CD4-positive, alpha-beta T cell treated with Interferon alpha-2 for 1 hour (primary cell): ENCODE results near the gene CGB1.
"Not testable (repeated sequence)": the region's sequence is repeated elsewhere in the genome, so short reads cannot be mapped to it uniquely, and the experiment has no call there.

Experiments
- DNase-seq, 2 donors: peaks; one replicate each; pipeline ENCODE4 v3.0.0-alpha.2; 2020 to 2022

CGB1 gene

DNA sequence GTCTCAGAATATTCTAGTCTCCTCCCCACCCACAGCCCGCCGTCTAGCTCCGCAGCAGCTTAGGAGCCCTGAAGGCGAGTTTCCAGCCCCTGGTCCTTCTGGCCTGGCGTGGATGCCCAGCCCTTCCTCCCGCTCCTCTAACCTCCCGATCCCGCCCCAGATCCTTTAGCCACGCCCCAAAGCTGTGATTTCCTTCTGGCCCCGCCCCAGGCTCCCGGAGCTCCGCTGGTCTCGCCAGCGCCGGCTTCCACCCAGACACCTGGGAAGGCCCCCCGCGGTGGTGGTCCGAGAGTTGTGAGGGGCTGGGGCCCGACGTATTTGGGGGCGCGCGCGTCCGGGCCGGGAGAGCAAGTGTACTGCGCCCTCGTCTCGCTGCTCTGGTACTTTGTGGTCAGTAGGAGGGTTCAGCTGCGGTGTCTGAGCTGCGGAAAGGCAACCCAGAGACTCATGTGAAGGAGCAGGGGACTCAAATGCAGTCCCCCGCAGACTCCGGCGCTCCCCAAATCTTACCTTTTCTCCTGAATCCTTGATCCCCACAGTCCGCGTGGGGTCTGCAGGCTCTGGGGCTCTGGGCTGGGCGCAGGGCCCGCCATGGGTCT, 21.0 kb upstream of the CGB1 start, which contains the start of gene CGB7:
TSS of gene CGB7 (minus strand) at position 114 of the 599 bp plus-strand sequence. CDS start 2,374 bp downstream, outside the sequence.
- peak; percentile 13 to 45 for DNase-seq

DNA sequence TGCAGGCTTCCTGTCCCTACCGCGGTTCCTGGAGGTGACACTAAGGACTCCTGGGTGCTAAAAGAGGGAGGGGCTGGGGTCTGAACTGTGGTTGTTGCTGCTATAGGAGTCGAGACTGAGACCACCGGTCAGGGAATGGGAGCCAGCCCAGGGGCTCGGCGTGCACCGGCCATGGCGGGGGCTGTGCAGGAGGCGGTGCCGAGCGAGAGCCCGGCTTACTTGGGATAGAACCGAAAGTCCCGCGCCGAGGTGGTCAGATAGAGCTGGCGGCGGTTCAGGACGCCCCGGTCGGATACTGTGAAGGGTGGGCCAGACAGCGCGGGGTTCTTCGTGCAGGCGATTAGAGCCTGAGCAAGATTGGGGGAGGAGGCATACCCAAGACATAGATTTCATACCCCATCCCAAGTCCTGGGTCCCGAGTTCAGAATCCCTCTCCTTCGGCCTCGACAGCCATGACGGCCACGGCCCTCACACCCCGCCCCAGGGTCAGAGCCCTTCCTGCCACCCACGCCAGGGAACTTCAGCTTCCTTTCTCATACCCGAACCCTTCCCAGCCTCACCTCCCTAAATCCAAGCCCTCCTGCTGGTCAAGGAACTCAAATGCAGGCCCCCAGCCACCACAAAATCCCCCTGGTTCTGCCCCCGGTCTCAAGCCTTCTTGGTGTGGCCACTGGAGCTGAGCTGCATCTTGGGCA, 20.4 kb upstream of the CGB1 start:
- peak in 1 of 2 donors; percentile 17 for DNase-seq

DNA sequence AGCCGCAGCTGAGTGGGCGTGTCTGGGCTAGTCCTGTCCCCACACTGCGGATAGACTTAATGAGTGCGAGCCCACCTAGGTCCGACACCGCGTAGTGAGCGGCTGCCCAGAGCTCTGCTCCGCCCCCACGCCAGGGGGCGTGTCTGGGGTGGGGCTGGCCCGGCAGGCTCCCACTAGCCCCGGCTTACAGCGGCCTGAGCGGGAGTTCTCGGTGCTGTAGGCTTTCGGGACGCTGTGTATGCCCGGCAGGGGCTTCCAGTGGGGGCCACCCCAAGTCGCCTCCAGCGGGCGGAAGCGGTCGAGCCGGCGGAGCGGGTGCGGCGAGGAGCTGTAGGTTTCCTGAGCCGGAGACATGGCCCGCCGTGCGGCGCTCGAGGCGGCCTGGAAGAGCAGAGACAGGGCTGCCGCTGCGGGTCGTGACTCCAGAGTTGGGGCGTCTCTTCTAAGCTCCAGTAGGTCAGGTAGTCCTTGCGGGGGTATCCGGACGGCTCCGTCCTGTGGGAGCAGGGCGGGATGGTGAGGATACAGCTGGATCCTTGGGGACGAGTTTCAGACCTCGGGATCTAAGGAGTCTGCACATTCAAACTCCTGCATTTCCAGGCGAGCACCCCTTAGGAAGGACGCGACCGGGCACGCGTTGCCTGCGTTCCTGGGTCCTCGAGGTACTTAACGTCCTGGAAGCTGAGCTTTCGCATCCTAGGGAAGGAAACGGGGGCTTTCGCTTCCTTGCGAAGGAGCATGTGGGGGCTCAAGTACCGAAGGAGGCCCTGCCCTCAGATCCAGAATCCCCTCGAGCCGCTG, 19.6 kb upstream of the CGB1 start:
- DNase-seq, result peak; percentile 22 to 53

DNA sequence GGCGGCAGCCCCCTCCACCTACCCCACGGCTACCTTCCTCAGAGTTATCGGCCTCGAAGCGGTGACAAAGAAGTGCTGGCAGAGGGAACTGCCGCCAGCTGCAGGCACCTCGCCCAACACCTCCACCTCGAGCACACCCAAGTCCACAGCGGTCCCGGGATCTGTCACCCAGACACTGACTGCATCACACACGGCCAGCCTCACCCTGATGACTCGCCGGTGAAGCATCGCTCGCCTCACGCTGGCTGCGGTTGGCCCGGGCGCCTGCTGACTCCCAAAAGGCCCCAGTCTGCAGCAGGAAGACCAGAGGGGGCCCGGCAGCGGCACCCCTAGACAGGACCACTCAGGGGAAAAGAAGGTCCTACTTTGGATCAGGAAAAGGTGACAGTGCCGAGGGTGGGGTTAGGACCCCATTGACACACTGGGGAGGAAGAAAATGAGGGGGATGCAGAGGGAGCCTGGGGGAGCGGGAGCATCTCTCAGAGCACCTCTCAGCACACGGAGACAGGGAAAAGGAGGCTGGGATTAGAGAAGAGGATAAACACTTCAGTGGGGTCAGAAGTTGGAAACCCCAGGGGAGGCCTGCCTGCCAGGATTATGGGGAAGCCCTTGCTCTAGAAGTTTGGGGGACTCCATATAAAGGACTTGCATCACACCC, 13.8 kb upstream of the CGB1 start:
- DNase-seq, result not testable (repeated sequence)

DNA sequence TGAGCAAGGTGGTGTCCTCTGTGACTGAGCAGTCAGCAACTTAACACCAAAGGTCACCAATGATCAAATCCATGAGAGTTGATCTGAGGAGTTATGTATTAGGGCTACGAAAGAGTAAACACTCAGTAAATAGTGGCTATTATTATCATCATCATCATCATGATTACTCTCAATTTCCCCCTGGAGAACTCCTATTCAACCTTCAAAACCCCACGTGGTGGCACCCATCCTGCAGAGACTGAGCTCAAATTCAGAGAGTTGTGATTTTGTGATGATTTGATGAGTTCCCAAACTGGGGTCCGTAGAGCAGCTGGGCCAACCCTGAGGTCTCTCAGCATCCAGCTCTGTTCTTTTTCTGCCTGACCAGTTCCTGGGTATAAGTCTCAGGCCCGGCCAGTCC, 13.1 kb upstream of the CGB1 start:
- DNase-seq, result not testable (repeated sequence)

DNA sequence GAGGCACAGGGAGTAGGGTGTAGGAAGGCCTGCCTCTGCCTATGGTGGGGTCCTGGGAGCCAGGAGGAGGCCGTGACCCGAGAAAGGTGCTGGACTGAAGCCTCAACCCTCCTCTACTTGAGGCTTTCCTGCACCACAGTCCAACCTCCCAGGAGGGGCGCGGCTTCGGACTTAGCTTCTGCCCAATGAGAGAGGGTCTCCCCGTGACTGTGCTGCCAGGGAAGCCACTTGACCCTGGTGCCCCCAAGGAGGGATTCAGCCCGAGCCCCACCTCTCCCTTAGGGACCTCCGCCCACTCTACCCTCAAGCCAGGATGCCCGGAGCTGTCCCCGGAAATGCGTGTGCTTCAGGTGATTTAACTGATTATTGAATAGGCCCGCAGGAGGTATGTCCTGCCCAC, 12.3 kb upstream of the CGB1 start, which contains the start of gene CGB8:
TSS of gene CGB8 (minus strand) at position 101 of the 400 bp plus-strand sequence. CDS start 372 bp downstream, outside the sequence.
- not testable (repeated sequence) for DNase-seq

DNA sequence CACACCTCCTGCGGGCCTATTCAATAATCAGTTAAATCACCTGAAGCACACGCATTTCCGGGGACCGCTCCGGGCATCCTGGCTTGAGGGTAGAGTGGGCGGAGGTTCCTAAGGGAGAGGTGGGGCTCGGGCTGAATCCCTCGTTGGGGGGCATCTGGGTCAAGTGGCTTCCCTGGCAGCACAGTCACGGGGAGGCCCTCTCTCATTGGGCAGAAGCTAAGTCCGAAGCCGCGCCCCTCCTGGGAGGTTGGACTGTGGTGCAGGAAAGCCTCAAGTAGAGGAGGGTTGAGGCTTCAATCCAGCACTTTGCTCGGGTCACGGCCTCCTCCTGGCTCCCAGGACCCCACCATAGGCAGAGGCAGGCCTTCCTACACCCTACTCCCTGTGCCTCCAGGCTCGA, 6.9 kb upstream of the CGB1 start, which contains the start of gene CGB5:
TSS of gene CGB5 (plus strand) at position 301 of the 400 bp plus-strand sequence. CDS start 362 bp downstream, outside the sequence.
- not testable (repeated sequence) for DNase-seq

DNA sequence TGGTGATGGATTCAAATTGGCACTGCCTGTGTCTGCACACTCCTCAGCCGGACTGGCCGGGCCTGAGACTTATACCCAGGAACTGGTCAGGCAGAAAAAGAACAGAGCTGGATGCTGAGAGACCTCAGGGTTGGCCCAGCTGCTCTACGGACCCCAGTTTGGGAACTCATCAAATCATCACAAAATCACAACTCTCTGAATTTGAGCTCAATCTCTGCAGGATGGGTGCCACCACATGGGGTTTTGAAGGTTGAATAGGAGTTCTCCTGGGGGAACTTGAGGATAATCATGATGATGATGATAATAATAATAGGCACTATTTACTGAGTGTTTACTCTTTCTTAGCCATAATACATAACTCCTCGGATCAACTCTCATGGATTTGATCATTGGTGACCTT, 6.0 kb upstream of the CGB1 start:
- DNase-seq, result not testable (repeated sequence)

DNA sequence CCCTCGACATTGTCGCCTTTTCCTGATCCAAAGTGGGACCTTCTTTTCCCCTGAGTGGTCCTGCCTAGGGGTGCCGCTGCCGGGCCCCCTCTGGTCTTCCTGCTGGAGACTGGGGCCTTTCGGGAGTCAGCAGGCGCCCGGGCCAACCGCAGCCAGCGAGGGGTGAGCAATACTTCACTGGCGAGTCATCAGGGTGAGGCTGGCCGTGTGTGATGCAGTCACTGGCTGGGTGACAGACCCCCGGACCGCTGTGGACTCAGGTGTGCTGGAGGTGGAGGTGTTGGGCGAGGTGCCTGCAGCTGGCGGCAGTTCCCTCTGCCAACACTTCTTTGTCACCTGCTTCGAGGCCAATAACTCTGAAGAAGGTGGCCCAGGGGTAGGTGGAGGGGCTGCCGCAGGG, 5.5 kb upstream of the CGB1 start:
- DNase-seq, result no peak

DNA sequence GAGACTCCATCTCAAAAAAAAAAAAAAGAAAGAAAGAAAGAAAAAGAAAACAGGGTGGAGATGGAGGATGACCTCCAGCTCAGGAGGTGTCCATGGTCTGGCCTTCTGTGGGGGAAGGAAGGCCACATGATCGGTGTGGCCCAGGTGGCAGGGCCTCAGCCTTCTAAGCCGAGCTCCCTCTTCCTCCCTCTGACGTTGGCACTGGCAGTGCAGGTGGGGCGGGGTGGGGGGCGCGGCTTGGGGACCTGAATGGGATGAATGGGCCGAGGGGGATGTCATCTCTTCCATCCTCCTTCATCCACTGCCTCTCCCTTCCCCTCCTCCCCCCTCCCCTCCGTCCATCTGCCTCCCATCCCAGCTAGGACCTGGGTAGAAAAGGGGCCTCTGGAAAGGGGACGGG, 3.0 kb upstream of the CGB1 start:
- DNase-seq, result not testable (repeated sequence)

DNA sequence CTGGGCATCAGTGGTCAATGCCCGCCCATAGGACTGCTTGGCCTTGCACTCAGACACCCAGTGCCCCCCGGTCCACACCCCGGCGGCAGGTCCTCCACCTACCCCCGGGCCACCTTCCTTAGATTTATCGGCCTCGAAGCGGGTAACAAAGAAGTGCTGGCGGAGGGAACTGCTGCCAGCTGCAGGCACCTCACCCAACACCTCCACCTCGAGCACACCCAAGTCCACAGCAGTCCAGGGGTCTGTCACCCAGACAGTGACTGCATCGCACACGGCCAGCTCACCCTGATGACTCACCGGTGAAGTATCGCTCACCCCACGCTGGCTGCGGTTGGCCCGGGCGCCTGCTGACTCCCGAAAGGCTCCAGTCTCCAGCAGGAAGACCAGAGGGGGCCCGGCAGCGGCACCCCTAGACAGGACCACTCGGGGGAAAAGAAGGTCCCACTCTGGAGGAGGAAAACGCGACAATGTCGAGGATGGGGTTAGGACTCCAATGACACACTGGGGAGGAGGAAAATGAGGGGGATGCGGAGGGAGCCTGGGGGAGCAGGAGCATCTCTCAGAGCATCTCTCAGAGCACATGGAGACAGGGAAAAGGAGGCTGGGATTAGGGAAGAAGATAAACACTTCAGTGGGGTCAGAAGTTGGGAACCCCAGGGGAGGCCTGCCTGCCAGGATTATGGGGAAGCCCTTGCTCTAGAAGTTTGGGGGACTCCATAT, 2.0 kb upstream of the CGB1 start:
- not testable (repeated sequence) for DNase-seq

DNA sequence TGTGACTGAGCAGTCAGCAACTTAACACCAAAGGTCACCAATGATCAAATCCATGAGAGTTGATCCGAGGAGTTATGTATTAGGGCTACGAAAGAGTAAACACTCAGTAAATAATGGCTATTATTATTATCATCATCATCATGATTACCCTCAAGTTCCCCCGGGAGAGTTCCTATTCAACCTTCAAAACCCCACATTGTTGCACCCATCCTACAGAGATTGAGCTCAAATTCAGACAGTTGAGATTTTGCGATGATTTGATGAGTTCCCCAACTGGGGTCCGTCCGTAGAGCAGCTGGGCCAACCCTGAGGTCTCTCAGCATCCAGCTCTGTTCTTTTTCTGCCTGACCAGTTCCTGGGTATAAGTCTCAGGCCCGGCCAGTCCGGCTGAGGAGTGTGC, 1.4 kb upstream of the CGB1 start:
- DNase-seq, result not testable (repeated sequence)

DNA sequence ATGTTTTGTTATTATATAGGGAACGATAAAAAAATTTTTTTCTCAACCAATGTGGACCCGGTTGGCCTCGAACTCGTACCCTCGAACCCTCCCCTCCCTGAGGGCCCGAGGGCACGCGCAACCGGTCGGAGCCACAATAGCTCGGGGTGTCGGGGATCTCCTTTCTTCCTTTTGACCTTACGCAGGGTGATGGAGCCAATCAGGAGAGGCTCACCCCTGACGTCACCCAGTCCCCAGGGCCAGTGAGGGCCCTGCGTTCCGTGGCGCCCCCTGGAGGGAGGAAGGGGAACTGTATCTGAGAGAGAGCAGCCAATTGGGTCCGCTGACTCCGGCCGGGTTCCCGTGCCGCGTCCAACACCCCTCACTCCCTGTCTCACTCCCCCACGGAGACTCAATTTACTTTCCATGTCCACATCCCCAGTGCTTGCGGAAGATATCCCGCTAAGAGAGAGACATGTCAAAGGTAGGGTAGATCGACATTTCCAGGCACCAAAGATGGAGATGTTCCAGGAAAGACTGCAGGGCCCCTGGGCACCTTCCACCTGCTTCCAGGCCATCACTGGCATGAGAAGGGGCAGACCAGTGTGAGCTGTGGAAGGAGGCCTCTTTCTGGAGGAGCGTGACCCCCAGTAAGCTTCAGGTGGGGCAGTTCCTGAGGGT, 4.9 kb downstream of the CGB1 start, which contains the start of gene CGB2:
TSS of gene CGB2 (plus strand) at position 249 of the 660 bp plus-strand sequence. CDS start at position 455, 206 bp downstream.
- DNase-seq, result peak; percentile 57 to 61

DNA sequence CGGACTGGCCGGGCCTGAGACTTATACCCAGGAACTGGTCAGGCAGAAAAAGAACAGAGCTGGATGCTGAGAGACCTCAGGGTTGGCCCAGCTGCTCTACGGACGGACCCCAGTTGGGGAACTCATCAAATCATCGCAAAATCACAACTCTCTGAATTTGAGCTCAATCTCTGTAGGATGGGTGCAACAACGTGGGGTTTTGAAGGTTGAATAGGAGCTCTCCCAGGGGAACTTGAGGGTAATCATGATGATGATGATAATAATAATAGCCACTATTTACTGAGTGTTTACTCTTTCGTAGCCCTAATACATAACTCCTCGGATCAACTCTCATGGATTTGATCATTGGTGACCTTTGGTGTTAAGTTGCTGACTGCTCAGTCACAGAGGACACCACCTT, 6.4 kb downstream of the CGB1 start:
- DNase-seq, result not testable (repeated sequence)

DNA sequence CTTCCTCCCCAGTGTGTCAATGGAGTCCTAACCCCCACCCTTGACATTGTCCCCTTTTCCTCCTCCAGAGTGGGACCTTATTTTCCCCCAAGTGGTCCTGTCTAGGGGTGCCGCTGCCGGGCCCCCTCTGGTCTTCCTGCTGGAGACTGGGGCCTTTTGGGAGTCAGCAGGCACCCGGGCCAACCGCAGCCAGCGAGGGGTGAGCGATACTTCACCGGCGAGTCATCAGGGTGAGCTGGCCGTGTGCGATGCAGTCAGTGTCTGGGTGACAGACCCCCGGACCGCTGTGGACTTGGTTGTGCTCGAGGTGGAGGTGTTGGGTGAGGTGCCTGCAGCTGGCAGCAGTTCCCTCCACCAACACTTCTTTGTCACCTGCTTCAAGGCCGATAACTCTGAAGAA, 6.9 kb downstream of the CGB1 start:
- DNase-seq, result not testable (repeated sequence)

DNA sequence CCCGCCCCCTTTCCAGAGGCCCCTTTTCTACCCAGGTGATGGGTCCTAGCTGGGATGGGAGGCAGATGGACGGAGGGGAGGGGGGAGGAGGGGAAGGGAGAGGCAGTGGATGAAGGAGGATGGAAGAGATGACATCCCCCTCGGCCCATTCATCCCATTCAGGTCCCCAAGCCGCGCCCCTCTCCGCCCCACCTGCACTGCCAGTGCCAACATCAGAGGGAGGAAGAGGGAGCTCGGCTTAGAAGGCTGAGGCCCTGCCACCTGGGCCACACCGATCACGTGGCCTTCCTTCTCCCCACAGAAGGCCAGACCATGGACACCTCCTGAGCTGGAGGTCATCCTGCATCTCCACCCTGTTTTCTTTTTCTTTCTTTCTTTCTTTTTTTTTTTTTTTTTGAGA, 8.0 kb downstream of the CGB1 start:
- not testable (repeated sequence) for DNase-seq

DNA sequence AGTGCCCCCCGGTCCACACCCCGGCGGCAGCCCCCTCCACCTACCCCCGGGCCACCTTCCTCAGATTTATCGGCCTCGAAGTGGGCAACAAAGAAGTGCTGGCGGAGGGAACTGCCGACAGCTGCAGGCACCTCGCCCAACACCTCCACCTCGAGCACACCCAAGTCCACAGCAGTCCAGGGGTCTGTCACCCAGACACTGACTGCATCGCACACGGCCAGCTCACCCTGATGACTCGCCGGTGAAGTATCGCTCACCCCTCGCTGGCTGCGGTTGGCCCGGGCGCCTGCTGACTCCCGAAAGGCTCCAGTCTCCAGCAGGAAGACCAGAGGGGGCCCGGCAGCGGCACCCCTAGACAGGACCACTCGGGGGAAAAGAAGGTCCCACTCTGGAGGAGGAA, 11.1 kb downstream of the CGB1 start:
- not testable (repeated sequence) for DNase-seq

DNA sequence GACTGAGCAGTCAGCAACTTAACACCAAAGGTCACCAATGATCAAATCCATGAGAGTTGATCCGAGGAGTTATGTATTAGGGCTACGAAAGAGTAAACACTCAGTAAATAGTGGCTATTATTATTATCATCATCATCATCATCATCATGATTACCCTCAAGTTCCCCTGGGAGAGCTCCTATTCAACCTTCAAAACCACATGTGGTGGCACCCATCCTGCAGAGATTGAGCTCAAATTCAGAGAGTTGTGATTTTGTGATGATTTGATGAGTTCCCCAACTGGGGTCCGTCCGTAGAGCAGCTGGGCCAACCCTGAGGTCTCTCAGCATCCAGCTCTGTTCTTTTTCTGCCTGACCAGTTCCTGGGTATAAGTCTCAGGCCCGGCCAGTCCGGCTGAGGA, 11.6 kb downstream of the CGB1 start:
- DNase-seq, result not testable (repeated sequence)

DNA sequence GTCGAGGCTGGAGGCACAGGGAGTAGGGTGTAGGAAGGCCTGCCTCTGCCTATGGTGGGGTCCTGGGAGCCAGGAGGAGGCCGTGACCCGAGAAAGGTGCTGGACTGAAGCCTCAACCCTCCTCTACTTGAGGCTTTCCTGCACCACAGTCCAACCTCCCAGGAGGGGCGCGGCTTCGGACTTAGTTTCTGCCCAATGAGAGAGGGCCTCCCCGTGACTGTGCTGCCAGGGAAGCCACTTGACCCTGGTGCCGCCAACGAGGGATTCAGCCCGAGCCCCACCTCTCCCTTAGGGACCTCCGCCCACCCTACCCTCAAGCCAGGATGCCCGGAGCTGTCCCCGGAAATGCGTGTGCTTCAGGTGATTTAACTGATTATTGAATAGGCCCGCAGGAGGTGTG, 12.5 kb downstream of the CGB1 start, which contains the start of gene CGB3:
TSS of gene CGB3 (minus strand) at position 101 of the 400 bp plus-strand sequence. CDS start 362 bp downstream, outside the sequence.
- not testable (repeated sequence) for DNase-seq

DNA sequence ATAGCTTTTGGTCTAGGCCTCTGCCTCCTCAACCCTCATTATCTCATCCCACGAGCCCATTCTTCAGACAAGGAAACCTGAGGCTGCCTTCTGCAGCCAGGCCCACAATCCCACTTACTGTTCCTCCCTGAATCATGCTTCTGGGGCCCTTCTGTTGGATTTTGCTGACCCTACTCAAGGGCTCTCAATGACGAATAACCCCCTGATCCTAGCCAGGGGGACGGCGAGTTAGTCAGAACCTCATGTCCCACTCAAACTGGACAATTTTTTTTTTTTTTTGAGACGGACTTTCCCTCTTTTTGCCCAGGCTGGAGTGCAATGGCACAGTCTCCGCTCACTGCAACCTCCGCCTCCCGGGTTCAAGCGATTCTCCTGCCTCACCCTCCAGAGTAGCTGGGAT, 14.6 kb downstream of the CGB1 start:
- no peak for DNase-seq
